Lower leg skin (tissue), 3 donors: ENCODE results near the gene JAG2.

ENCODE experiments used
- POLR2A ChIP-seq, 2 donors: fragments of 450-650 bp; IDR thresholded peaks; one replicate each; pipeline ENCODE4 v1.6.1; 2016 to 2017; ENCODE audit warnings: antibody characterized with exemption in 2 of 2, mild to moderate bottlenecking in 1 of 2, moderate library complexity in 1 of 2
- TF ChIP-seq, protein P1 (sequence below), 3 donors: fragments of 450-650 bp; IDR thresholded peaks; one replicate each; pipeline ENCODE4 v1.5.1; 2016; ENCODE audit warnings: antibody characterized with exemption in 3 of 3, mild to moderate bottlenecking in 3 of 3, moderate library complexity in 2 of 3

- TF ChIP-seq, protein P1, sequence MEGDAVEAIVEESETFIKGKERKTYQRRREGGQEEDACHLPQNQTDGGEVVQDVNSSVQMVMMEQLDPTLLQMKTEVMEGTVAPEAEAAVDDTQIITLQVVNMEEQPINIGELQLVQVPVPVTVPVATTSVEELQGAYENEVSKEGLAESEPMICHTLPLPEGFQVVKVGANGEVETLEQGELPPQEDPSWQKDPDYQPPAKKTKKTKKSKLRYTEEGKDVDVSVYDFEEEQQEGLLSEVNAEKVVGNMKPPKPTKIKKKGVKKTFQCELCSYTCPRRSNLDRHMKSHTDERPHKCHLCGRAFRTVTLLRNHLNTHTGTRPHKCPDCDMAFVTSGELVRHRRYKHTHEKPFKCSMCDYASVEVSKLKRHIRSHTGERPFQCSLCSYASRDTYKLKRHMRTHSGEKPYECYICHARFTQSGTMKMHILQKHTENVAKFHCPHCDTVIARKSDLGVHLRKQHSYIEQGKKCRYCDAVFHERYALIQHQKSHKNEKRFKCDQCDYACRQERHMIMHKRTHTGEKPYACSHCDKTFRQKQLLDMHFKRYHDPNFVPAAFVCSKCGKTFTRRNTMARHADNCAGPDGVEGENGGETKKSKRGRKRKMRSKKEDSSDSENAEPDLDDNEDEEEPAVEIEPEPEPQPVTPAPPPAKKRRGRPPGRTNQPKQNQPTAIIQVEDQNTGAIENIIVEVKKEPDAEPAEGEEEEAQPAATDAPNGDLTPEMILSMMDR (IDR thresholded peaks at IDR 0.05), result no peak
- TF ChIP-seq POLR2A (IDR thresholded peaks at IDR 0.05), result no peak
Observed at GRCh38 chr14:105182296-105183020, 13.9 kb upstream of the JAG2 start.
